GM18499 (cell line): ENCODE results near the gene OR8I2.
"Not testable (repeated sequence)": the region's sequence is repeated elsewhere in the genome, so short reads cannot be mapped to it uniquely, and the experiment has no call there.

ENCODE experiments used
- ATAC-seq: cut with Tn5 transposase; IDR thresholded peaks from one replicate; pipeline ENCODE4 v1.9.1; 2021; ENCODE audit warnings: moderate number of reproducible peaks; ENCODE audit not compliant: insufficient read depth, unreplicated experiment

The OR8I2 gene

GRCh38 chr11:56093008-56093407, at the start of gene OR8I2:
Gene OR8I2 (plus strand): TSS chr11:56093308. CDS start chr11:56093308, 0 bp downstream.
- no peak for ATAC-seq

- ATAC-seq, result no peak
Measured at GRCh38 chr11:56045538-56045937, 47.6 kb upstream of the OR8I2 start.

GRCh38 chr11:56048480-56048879, 44.6 kb upstream of the OR8I2 start:
- ATAC-seq, result no peak

- ATAC-seq, result no peak
Measured at GRCh38 chr11:56049487-56049886, 43.6 kb upstream of the OR8I2 start.

GRCh38 chr11:56056366-56056765, 36.7 kb upstream of the OR8I2 start:
- not testable (repeated sequence) for ATAC-seq

GRCh38 chr11:56057661-56058237, 35.4 kb upstream of the OR8I2 start:
- ATAC-seq, result not testable (repeated sequence)

- not testable (repeated sequence) for ATAC-seq
Measured at GRCh38 chr11:56058260-56058780, 34.8 kb upstream of the OR8I2 start.

- ATAC-seq, result no peak
Measured at GRCh38 chr11:56066980-56067379, 26.1 kb upstream of the OR8I2 start.

- ATAC-seq, result no peak
Measured at GRCh38 chr11:56089697-56090096, 3.4 kb upstream of the OR8I2 start.

- ATAC-seq, result no peak
Measured at GRCh38 chr11:56103210-56103737, 10.2 kb downstream of the OR8I2 start, which contains the start of gene OR8H2. Gene OR8H2 (plus strand): TSS chr11:56103687. CDS start chr11:56105043, 1,356 bp downstream.

- no peak for ATAC-seq
Measured at GRCh38 chr11:56122073-56122472, 29.0 kb downstream of the OR8I2 start, which contains the start of gene OR8H3. Gene OR8H3 (plus strand): TSS chr11:56122373. CDS start chr11:56122373, 0 bp downstream.

- ATAC-seq, result no peak
Measured at GRCh38 chr11:56140151-56140661, 47.1 kb downstream of the OR8I2 start, which contains the start of gene OR8J3. Gene OR8J3 (minus strand): TSS chr11:56140201. CDS start chr11:56137718, 2,483 bp downstream.

- not testable (repeated sequence) for ATAC-seq
Measured at GRCh38 chr11:56143681-56144080, 50.6 kb downstream of the OR8I2 start.
